ENCODE measurements around the gene NME5.
"Not testable (repeated sequence)": the region's sequence is repeated elsewhere in the genome, so short reads cannot be mapped to it uniquely, and the experiment has no call there.

Gene NME5

DNA sequence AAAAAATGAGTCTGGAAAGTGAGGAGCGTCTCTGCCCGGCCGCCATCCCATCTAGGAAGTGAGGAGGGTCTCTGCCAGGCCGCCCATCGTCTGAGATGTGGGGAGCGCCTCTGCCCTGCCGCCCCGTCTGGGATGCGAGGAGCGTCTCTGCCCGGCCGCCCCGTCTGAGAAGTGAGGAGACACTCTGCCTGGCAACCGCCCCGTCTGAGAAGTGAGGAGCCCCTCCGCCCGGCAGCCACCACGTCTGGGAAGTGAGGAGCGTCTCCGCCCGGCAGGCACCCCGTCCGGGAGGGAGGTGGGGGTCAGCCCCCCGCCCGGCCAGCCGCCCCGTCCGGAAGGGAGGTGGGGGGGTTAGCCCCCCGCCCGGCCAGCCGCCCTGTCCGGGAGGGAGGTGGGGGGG lies 69.2 kb downstream of the NME5 start:
- not testable (repeated sequence) for DNase-seq

- DNase-seq: peak; percentile 69
Measured at GRCh38 chr5:138068742-138069600, 70.3 kb downstream of the NME5 start.

DNA sequence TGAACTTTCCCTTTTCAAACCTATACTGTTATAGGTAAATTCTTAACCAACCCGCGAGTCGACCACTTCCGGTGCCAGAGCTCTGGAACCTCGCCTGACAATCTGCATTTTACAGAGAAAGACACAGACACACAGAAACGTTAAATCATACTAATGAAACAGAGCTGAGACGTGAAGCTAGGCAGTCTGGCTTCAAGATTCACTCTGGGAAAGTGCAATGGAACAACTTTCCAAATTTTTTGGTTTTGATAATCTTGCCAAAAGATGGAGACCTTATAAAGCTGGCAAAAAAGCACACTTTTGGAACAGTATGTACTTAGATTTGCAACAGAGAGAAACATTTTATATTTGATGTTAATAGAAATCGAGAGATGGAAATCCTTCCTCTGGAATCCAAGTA lies 71.3 kb downstream of the NME5 start:
- no peak for DNase-seq

Measured in COR-L47 (cell line).